ENCODE data around the gene FAM131C.

Gene FAM131C

DNA sequence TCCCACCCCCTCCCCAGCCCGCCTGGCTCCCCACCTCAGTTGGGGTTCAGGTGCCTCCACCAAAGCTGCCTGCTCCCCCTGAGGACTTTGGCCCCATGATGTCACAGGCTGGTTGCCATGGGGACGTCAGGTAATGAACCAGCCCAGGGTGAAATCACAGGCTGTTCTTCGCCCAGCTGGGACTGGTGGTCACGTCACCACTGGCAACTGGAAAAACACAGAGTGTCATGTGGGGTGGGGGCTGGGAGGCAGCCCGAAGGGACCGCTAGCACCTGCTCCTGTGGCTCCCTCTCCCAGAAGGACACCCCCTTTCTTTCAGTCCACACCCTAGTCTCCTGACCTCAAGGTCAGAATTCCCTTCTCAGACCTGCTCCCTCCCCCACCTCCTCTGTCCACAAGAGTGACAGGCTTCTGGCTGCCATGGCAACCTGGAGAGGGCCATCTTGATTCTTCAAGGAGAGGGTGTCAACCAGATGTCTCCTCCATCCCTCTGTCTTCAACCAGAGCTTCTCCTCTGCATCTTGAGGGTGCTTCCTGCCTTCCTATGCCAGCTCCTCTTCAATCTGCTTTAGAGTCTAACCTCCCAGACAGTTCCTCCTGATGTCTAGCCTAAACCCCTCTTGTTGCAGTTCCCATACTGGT is 6.2 kb downstream of the FAM131C start:
- no peak for TF ChIP-seq CTCF (IDR thresholded peaks at IDR 0.05)

DNA sequence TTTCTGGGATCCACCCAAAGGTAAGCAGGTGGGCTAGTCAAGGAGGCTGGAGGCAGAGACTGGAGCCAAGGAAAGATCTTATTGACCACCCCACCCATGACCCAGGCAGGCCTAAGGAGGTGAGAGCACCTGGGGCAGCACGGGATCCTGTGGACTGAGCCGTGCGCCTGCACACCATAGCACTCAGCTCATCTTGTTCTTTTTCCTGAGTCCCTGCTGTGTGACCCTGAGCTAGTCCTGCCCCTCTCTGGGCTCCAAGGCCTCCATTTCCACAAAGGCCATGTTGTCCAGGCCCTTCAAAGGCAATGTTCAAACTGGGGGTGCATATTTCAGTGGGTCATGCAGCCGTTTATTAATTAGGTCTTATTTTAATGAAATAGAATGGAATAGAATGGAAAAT is 7.2 kb downstream of the FAM131C start:
- no peak for TF ChIP-seq CTCF (IDR thresholded peaks at IDR 0.05)

- TF ChIP-seq CTCF (IDR thresholded peaks at IDR 0.05), result no peak
Observed at GRCh38 chr1:16065269-16065576, 8.2 kb downstream of the FAM131C start.

DNA sequence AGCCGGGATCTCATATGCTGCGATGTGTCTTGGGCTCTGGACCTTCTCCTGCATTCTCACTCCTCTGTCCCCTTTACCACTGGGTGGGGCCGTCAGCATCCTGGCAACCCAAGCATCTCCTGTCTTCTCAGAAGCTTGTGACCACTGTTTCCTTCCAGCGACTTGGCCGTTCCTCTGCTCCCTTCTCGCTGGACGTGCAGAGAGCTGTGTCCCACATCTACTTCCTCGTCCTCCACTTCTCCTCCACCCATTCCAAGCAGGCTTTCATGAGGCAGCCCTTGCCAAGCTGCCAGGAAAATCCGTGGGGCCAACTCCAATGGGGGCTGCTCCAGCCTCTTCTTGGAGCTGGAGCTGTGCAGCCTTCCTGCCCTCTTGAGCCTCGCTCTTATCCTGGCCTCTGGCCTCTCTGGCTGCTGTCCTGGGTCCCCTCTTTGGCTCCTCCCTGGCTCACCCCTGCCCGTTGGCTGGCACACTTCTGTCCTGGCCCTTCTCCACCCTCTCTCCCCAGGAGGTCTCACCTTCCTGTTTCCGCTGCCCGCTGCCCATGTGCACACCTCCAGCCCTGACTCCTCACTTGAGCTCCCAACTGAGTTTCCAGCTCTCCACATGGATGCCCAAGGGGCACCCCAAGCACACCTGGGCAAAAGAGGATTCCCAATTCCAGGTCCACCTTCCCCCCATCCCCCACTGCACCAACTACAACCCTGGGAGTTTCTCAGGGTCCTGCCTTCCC is 8.7 kb downstream of the FAM131C start:
- no peak for TF ChIP-seq CTCF (IDR thresholded peaks at IDR 0.05)

DNA sequence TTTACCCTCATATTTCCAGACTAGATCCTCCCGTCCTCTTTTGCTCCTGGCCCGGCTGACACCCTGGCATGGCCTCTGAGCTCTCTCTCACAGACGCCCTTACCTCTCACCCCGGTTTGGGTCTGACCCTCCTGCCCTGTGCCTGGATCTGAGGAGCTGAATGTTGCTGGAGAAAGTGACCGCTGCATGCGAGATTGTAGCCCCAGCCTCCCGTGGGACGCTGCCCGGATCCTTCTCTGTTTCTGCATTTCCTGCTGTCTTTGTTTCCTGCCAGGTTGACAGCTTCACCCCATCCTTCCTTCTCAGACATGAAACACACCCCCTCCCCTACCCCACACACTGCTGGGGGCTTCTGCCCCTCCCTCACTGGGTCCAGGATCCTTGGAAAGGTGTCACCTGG is 9.5 kb downstream of the FAM131C start:
- no peak for TF ChIP-seq CTCF (IDR thresholded peaks at IDR 0.05)

DNA sequence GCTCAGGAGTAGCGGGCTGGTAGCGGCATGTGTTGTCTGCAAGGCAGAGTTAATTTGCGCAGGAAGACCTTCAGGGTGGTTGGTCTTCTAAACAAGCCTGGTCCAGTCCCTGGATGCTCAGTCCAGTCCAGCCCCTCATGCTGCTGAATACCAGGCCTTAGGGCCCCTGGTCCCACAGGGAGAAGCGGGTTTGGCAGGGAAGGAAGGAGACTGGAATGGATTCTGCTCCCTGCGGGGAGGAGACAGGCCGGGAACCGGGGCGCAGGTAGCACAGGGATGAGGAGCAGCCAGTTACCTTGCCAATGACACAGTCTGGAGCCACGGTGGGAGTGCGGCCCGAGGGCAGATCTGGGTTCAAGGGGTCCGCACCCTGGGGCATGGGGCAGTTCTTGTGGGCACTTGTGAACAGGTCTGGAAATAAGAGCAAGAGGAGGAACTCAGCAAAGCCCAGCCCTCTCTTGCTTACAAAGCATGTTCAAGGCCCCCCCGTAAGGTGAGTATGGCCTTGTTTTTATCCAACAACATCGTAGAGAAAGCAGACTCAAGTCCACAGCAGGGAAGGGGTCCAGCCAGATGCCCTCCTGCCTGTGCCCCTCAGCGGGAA is 10.1 kb downstream of the FAM131C start:
- no peak for TF ChIP-seq CTCF (IDR thresholded peaks at IDR 0.05)

DNA sequence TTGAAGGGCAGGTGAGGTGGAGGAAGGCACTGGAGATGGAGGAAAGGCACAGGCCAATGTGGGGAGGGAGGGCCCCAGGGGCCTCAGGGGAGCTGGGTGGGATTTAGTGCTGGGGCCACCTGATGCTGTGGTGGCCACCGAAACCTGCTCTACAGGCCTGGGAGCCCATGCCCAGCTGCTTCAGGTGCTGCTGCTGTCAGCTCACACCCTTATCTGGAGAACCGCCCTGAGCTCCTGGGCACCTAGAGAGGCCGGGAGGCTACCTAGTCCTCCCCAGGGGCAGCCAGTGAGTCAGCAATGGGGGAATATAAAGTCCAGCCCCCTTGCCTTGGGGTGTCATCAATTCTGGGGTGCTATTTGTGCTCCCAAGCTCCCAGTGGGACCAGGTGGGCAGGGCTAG is 12.2 kb downstream of the FAM131C start:
- TF ChIP-seq CTCF (IDR thresholded peaks at IDR 0.05), result no peak

Data from LNCAP (cell line).